Right lobe of liver (tissue), 6 donors: ENCODE measurements around the gene ADARB2. TPM values are rescaled to one million over a fixed set of nuclear protein-coding genes. Genes with fewer than 3 reads are reported as not detected.
"Not testable (repeated sequence)": the region's sequence is repeated elsewhere in the genome, so short reads cannot be mapped to it uniquely, and the experiment has no call there.

Experiments
- ATAC-seq, 4 donors: fragments of 200-7000 bp; cut with Tn5 transposase; one replicate each; pipeline ENCODE4 v1.9.1; 2020; ENCODE audit warnings: mild to moderate bottlenecking in 4 of 4, moderate library complexity in 4 of 4
- DNase-seq, 3 donors: peaks; one replicate each; pipeline ENCODE4 v3.0.0-alpha.2; 2020
- H3K27ac ChIP-seq, 3 donors: fragments of 200-600 bp; one replicate each; pipeline ENCODE4 v1.8.0; 2022
- H3K27me3 ChIP-seq, 2 donors: fragments of 200-600 bp; one replicate each; pipeline ENCODE4 v1.8.0; 2022
- H3K36me3 ChIP-seq, 4 donors: fragments of 200-600 bp; sonication (generic) in 1 of 4; one replicate each; pipeline versions ENCODE4 v1.5.1 to v1.8.0; 2017 to 2022; ENCODE audit warnings: control low read depth in 1 of 4
- H3K4me1 ChIP-seq, 4 donors: fragments of 200-600 bp; sonication (generic) in 1 of 4; one replicate each; pipeline versions ENCODE4 v1.5.1 to v1.8.0; 2017 to 2022; ENCODE audit warnings: control low read depth in 1 of 4
- H3K4me3 ChIP-seq, 3 donors: fragments of 200-600 bp; one replicate each; pipeline ENCODE4 v1.8.0; 2022
- H3K9me3 ChIP-seq, 4 donors: fragments of 200-600 bp; sonication (generic) in 1 of 4; one replicate each; pipeline versions ENCODE4 v1.5.1 to v1.8.0; 2017 to 2022; ENCODE audit warnings: control low read depth in 1 of 4
- POLR2A ChIP-seq: fragments of 450-650 bp; IDR thresholded peaks from one replicate; pipeline ENCODE4 v1.6.1; 2017; ENCODE audit warnings: antibody characterized with exemption, mild to moderate bottlenecking
- WGBS: methylation state at CpG from one replicate; pipeline ENCODE4 v1.1.6; 2018; ENCODE audit warnings: low coverage, low lambda C conversion rate; ENCODE audit not compliant: insufficient coverage; ENCODE audit errors: missing lambda C conversion rate; 5-methylcytosine and 5-hydroxymethylcytosine counted together
- intact Hi-C, 2 donors: fragments of 100-400 bp; cut with DNase I; formaldehyde crosslinking; loops; one replicate each; pipeline versions ENCODE4 v1.11.2 to v1.14.1; 2022
- total RNA-seq, 6 experiments: library from RNA; depleted of rRNA in 2 of 6; stranded (reverse); fragments of >200 nt in 2 of 6; fragmentation: NEBNext Ultra II Directional in 3 of 6; extraction: Animal tissue kit (Norgen Biotek cat#: 25700) in 3 of 6; gene quantifications; one replicate each; pipeline versions ENCODE4 v1.1.0 to v1.2.4, GENCODE V29; 2016 to 2023
- TF ChIP-seq, protein P1 (sequence below), 4 donors: fragments of 200-600 bp in 3 of 4; fragments of 450-650 bp in 1 of 4; IDR thresholded peaks; one replicate each; pipeline versions ENCODE4 v1.5.1 to v1.8.0; 2016 to 2022; ENCODE audit warnings: antibody characterized with exemption in 4 of 4, mild to moderate bottlenecking in 2 of 4
- donor health status: DM: no; HTN: yes; CAD: no.
- donor health status: DM: no; HTN: no; CAD: no.
- donor health status: DM: no; HTN: no; CAD: no.
- donor health status: DM: no; HTN: yes; CAD: no.
- donor health status: DM: no; HTN: yes; CAD: no.

The ADARB2 gene
- total RNA-seq, 6 experiments from 2014 or later, result 0.07 to 0.68 (median 0.42) TPM

DNA sequence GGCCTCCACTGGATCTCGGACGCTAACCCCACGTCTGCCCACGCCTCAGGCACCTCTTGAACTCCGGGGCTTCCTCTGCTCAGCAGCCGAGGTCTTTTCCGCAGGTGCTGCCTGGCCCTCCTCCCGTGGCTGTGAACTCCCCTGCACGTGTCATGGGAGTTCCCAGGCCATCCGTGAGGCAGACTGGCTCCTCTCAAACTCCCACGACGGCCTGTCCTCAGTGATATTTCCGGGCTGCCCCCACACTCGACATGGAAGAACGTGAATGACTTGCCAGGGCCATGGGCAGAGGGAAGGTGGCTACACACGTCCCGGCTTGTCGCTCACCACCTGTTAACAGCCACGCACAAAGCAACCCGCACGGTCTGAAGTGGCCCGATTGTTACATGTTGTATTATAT lies 110.9 kb downstream of the ADARB2 start:
- Histone ChIP-seq H3K4me1 (no peaks in the 10 kb centered on the region), H3K27ac (no peak overlapping the region), H3K4me3 (no peak overlapping the region), H3K36me3 (no peaks in the 10 kb centered on the region), H3K27me3 (no peaks in the 10 kb centered on the region), H3K9me3 (no peaks in the 10 kb centered on the region)
- intact Hi-C loops, result no loop called here
- ATAC-seq (no peak), DNase-seq (no peak)
- 76% methylated on average over 7 of the region's 22 CpGs for WGBS
- no peak for TF ChIP-seq POLR2A
- TF ChIP-seq, protein P1, sequence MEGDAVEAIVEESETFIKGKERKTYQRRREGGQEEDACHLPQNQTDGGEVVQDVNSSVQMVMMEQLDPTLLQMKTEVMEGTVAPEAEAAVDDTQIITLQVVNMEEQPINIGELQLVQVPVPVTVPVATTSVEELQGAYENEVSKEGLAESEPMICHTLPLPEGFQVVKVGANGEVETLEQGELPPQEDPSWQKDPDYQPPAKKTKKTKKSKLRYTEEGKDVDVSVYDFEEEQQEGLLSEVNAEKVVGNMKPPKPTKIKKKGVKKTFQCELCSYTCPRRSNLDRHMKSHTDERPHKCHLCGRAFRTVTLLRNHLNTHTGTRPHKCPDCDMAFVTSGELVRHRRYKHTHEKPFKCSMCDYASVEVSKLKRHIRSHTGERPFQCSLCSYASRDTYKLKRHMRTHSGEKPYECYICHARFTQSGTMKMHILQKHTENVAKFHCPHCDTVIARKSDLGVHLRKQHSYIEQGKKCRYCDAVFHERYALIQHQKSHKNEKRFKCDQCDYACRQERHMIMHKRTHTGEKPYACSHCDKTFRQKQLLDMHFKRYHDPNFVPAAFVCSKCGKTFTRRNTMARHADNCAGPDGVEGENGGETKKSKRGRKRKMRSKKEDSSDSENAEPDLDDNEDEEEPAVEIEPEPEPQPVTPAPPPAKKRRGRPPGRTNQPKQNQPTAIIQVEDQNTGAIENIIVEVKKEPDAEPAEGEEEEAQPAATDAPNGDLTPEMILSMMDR (IDR thresholded peaks at IDR 0.05), result no peak

- ATAC-seq (peak in 1 of 4 donors; percentile 10), DNase-seq (no peak)
- no peak overlapping the region for H3K27ac ChIP-seq
- H3K36me3 ChIP-seq, result no peaks in the 10 kb centered on the region
- no peak overlapping the region for H3K4me3 ChIP-seq
- 65% methylated on average over 5 of the region's 11 CpGs for whole genome bisulfite sequencing
- no peak for TF ChIP-seq POLR2A
- TF ChIP-seq, protein P1 (IDR thresholded peaks at IDR 0.05), result no peak
- H3K9me3 ChIP-seq, result no peaks in the 10 kb centered on the region
- H3K27me3 ChIP-seq, result no peaks in the 10 kb centered on the region
- intact Hi-C loops, result no loop called here
- H3K4me1 ChIP-seq, result no peaks in the 10 kb centered on the region
These were observed 111.6 kb downstream of the ADARB2 start for GRCh38 chr10:1625731-1626130.

- intact Hi-C loops, result no loop called here
- 82% methylated on average over 2 of the region's 9 CpGs for WGBS
- Histone ChIP-seq H3K27ac (no peak overlapping the region), H3K4me3 (no peak overlapping the region), H3K9me3 (no peaks in the 10 kb centered on the region), H3K4me1 (no peaks in the 10 kb centered on the region), H3K36me3 (no peaks in the 10 kb centered on the region), H3K27me3 (no peaks in the 10 kb centered on the region)
- TF ChIP-seq, protein P1 (IDR thresholded peaks at IDR 0.05), result no peak
- TF ChIP-seq POLR2A, result no peak
- DNase-seq (no peak), ATAC-seq (no peak)
These were observed 112.2 kb downstream of the ADARB2 start for GRCh38 chr10:1625079-1625478.

DNA sequence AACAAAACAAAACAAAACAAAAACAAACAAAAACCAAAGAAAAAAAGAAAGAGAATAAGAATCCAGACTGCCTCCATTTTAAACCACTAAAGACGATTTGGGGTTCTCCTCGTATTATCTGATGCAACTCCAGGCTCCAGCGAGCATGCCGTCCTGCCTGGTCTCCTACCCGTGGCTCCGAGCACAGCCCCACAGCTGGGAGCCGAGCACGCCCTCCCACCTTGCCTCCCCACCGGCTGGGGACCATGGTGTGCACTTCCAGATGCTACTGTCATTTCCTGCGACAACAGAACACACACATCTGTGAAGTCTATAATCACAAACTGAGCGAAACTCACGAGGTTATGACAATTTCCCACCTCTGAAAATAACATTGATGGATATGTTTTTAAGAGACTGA lies 113.1 kb downstream of the ADARB2 start:
- Histone ChIP-seq H3K27ac (no peak overlapping the region), H3K9me3 (no peaks in the 10 kb centered on the region), H3K36me3 (no peaks in the 10 kb centered on the region), H3K4me1 (no peaks in the 10 kb centered on the region), H3K4me3 (no peak overlapping the region), H3K27me3 (no peaks in the 10 kb centered on the region)
- DNase-seq (no peak), ATAC-seq (no peak)
- no peak for TF ChIP-seq POLR2A
- TF ChIP-seq, protein P1 (IDR thresholded peaks at IDR 0.05), result no peak
- 52% methylated on average over 6 of the region's 12 CpGs for WGBS
- intact Hi-C loops, result no loop called here

GRCh38 chr10:1620803-1621202 lies 116.5 kb downstream of the ADARB2 start:
- intact Hi-C loops, result no loop called here
- no peak for TF ChIP-seq POLR2A
- TF ChIP-seq, protein P1 (IDR thresholded peaks at IDR 0.05), result no peak

GRCh38 chr10:1617376-1618317 lies 119.7 kb downstream of the ADARB2 start:
- WGBS, result 13% methylated on average over 7 of the region's 13 CpGs
- intact Hi-C loops, result not testable (repeated sequence)

More at GRCh38 chr10:1620803-1621202, 116.5 kb downstream of the ADARB2 start:
- Histone ChIP-seq H3K27me3 (no peaks in the 10 kb centered on the region), H3K4me3 (no peak overlapping the region), H3K36me3 (no peaks in the 10 kb centered on the region), H3K4me1 (no peaks in the 10 kb centered on the region), H3K9me3 (no peaks in the 10 kb centered on the region), H3K27ac (no peak overlapping the region)
- DNase-seq (no peak), ATAC-seq (no peak)

GRCh38 chr10:1616701-1617100 lies 120.6 kb downstream of the ADARB2 start:
- H3K27ac ChIP-seq, H3K4me3 ChIP-seq, DNase-seq, intact Hi-C loops, H3K9me3 ChIP-seq, H3K4me1 ChIP-seq, ATAC-seq, H3K27me3 ChIP-seq, H3K36me3 ChIP-seq: not testable (repeated sequence)
- 13% methylated on average over 8 of the region's 9 CpGs for WGBS

More at GRCh38 chr10:1617376-1618317, 119.7 kb downstream of the ADARB2 start:
- not testable (repeated sequence) for DNase-seq, H3K27ac ChIP-seq, H3K27me3 ChIP-seq, H3K36me3 ChIP-seq, H3K9me3 ChIP-seq, H3K4me1 ChIP-seq, H3K4me3 ChIP-seq, ATAC-seq
